Raji (cell line): ENCODE data around the gene ATP6V1E1.

Experiments
- POLR2A ChIP-seq: IDR thresholded peaks from 2 replicates; pipeline ENCODE4 v1.6.1; 2011; ENCODE audit warnings: low read depth, low read length, control low read depth; ENCODE audit not compliant: insufficient read depth

Gene ATP6V1E1

GRCh38 chr22:17628406-17629172, at the start of gene ATP6V1E1:
Gene ATP6V1E1 (minus strand): TSS chr22:17628749. CDS start chr22:17628635, 114 bp downstream.
- peak; percentile 74 for TF ChIP-seq POLR2A

GRCh38 chr22:17675584-17675983, 47.0 kb upstream of the ATP6V1E1 start:
- no peak for TF ChIP-seq POLR2A

- TF ChIP-seq POLR2A, result no peak
Observed at GRCh38 chr22:17674152-17674551, 45.6 kb upstream of the ATP6V1E1 start.

- TF ChIP-seq POLR2A, result no peak
Observed at GRCh38 chr22:17672417-17672991, 44.0 kb upstream of the ATP6V1E1 start.

- no peak for TF ChIP-seq POLR2A
Observed at GRCh38 chr22:17665854-17666253, 37.3 kb upstream of the ATP6V1E1 start.

GRCh38 chr22:17665248-17665647, 36.7 kb upstream of the ATP6V1E1 start:
- no peak for TF ChIP-seq POLR2A

GRCh38 chr22:17664414-17665055, 36.0 kb upstream of the ATP6V1E1 start:
- TF ChIP-seq POLR2A, result no peak

GRCh38 chr22:17656870-17657395, 28.4 kb upstream of the ATP6V1E1 start:
- no peak for TF ChIP-seq POLR2A

GRCh38 chr22:17655289-17655688, 26.7 kb upstream of the ATP6V1E1 start:
- TF ChIP-seq POLR2A, result no peak

- TF ChIP-seq POLR2A, result no peak
Observed at GRCh38 chr22:17648569-17648968, 20.0 kb upstream of the ATP6V1E1 start.

- TF ChIP-seq POLR2A, result no peak
Observed at GRCh38 chr22:17647991-17648390, 19.4 kb upstream of the ATP6V1E1 start.

- no peak for TF ChIP-seq POLR2A
Observed at GRCh38 chr22:17647452-17647851, 18.9 kb upstream of the ATP6V1E1 start.

- TF ChIP-seq POLR2A, result no peak
Observed at GRCh38 chr22:17641269-17641668, 12.7 kb upstream of the ATP6V1E1 start.

- TF ChIP-seq POLR2A, result peak; percentile 84
Observed at GRCh38 chr22:17639247-17639741, 10.7 kb upstream of the ATP6V1E1 start.

GRCh38 chr22:17638432-17639246, 10.1 kb upstream of the ATP6V1E1 start, which contains the start of gene BCL2L13:
Gene BCL2L13 (plus strand): TSS chr22:17638757. CDS start chr22:17655712, 16,955 bp downstream.
- peak; percentile 94 for TF ChIP-seq POLR2A
